ENCODE data around the gene KDELR1.

Gene KDELR1

DNA sequence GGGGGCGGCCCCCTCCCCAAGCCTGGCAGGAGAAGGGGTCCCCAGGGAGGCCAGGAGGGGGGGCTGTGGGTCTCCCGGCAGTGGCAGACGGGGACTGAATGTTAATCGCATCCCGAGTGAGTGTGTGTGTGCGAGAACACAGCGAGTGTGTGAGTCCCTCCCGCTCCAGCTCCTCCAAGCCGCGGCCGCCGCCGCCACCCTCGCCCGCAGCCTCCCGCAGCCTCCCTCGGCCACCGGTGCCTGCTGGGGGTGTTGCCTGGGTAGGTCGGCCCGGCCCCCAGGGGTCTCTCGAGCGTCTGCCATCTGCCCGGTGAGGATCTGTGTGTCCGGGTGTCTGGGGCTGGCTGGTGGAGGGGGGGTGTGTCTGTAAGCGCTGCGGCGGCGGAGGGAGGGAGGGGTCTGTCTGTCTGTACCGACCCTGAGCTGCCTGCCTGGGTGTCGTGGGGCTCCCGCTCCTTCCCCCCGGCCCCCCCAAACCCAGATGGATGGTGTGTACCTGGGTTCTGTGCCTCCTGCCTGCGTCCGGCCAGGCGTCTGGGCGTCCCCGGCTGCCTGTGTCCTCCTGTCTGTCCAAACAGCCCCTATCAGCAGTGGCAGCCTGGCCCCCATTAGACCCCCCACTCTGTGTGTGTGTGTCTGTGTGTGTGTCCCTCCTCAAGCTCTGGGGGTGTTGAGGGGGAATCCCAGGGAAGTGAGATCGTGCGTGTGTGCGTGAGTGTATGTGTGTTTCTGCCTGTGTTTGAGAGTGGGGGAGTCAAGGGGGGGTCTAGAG lies 2.4 kb upstream of the KDELR1 start, which contains the start of gene GRIN2D:
Gene GRIN2D, plus strand, starts transcription at position 110 of the 772 bp plus-strand sequence. CDS start 4,725 bp downstream, outside the sequence.
- TF ChIP-seq POLR2AphosphoS5 (IDR thresholded peaks at IDR 0.05; ENCODE audit: low read depth, low read length) (no peak), TAF1 (IDR thresholded peaks at IDR 0.05; ENCODE audit: borderline replicate concordance, insufficient read depth, low read length) (no peak), SIN3A (IDR thresholded peaks at IDR 0.05; ENCODE audit: borderline replicate concordance, insufficient read depth, low read length) (no peak)

DNA sequence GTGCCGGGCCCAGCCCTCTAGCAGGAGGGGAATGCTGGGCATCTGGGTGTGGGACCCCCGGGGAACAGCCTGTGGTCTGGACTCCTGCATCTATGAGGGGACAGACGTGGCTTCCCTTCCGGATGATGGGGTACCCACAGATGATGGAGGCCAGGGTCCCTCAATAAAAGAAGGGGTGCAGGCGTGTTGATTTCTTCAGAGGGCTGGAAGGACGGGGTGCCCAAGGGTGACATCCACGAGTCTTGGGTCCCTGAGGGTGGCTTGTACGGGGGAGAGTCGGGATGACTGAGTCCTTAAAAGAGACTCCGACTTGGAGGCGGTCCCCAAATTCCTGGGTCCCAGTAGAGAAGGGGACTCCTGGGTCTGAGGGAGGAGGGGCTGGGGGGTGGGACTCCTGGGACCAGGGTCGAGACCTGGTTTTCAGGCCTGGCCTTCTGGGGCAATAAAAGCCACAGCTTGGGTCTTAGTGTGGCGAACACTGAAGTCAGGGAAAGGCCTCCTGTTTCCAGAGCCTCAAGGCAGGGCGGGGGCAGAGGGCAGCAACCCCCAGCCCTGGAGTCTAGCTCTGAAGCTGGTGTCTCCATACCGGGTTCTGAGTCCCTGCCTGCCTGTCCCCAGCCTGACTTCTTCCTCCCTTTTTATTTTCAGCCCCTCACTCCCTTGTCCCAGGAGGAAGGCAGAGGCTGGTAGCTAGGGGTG lies 1.7 kb upstream of the KDELR1 start:
- TF ChIP-seq FOXP2 (optimal IDR thresholded peaks at IDR 0.05; ENCODE audit: borderline replicate concordance, extremely low read depth, extremely low read length, insufficient read depth) (no peak), REST (IDR thresholded peaks at IDR 0.05; ENCODE audit: insufficient read depth in 1 of 2, low read depth in 2 of 2, low read length in 2 of 2) (no peak), SIN3A (IDR thresholded peaks at IDR 0.05; ENCODE audit: borderline replicate concordance, insufficient read depth, low read length) (no peak), POLR2AphosphoS5 (IDR thresholded peaks at IDR 0.05; ENCODE audit: low read depth, low read length) (no peak), TAF1 (IDR thresholded peaks at IDR 0.05; ENCODE audit: borderline replicate concordance, insufficient read depth, low read length) (no peak)

DNA sequence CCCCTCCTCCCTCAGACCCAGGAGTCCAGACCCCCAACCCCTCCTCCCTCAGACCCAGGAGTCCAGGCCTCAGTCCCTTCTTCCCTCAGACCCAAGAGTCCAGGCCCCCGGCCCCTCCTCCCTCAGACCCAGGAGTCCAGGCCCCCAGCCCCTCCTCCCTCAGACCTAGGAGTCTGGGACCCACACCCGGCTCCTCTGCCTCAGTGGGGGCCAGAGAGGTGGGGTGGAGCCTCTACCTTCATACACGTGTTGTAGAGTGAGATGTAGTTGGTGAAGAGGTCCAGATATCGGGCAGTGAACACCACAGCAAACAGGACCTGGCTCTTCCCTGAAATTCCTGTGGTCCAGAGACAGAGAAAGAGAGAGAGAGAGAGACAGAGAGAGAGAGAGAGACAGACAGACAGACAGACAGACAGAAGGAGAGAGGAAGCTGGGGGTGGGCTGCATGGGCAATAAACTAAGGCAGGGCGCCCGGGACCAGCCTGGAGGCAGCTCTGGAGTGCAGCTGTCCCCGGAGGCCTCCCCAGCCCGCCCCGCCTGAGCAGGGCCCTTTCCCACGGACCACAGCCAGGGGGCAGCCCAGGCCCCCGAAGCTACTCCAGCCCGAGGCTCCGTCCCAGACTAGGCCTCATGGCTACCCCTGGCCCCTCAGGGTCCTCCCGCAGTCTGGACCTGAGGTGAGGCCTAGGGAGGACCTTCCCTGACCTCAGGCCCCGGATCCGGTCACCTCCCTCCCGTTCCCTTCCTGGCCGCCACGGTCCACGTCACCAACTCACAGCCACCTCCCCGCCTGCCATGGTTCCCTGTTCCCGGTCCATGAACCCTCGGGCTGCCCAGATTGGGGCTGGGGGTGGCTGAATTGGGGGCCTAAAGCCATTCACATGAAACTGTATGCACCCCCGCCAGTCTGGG lies 907 bp downstream of the KDELR1 start:
- TF ChIP-seq REST (IDR thresholded peaks at IDR 0.05; ENCODE audit: insufficient read depth in 1 of 2, low read depth in 2 of 2, low read length in 2 of 2) (0 out of 4 replicates have a peak, but pooled peaks of 1 of the 2 experiments have one; percentile 8), FOXP2 (optimal IDR thresholded peaks at IDR 0.05; ENCODE audit: borderline replicate concordance, extremely low read depth, extremely low read length, insufficient read depth) (peak; percentile 1), SIN3A (IDR thresholded peaks at IDR 0.05; ENCODE audit: borderline replicate concordance, insufficient read depth, low read length) (no peak), TAF1 (IDR thresholded peaks at IDR 0.05; ENCODE audit: borderline replicate concordance, insufficient read depth, low read length) (peak; percentile 45; the same call in 1 of the 2 replicates)

DNA sequence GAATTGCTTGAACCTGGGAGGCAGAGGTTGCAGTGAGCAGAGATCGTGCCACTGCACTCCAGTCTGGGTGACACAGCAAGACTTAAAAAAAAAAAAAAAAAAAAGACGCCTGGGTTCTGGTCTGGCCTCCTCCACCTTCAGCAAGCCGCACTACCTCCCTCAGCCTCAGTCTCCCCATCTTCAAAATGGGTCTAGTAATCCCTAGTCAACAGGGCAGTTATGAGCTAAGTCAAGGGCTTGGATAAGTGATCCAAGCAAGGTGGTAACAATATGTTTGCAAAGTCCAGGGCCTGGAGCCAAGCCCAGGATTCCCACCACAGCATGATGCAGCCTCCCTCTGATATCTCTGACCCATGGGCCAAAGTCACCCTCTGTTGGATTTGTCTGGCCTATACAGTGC lies 4.4 kb downstream of the KDELR1 start:
- TF ChIP-seq TAF1 (IDR thresholded peaks at IDR 0.05; ENCODE audit: borderline replicate concordance, insufficient read depth, low read length) (no peak), POLR2AphosphoS5 (IDR thresholded peaks at IDR 0.05; ENCODE audit: low read depth, low read length) (no peak), FOXP2 (optimal IDR thresholded peaks at IDR 0.05; ENCODE audit: borderline replicate concordance, extremely low read depth, extremely low read length, insufficient read depth) (no peak), REST (IDR thresholded peaks at IDR 0.05; ENCODE audit: insufficient read depth in 1 of 2, low read depth in 2 of 2, low read length in 2 of 2) (no peak), SIN3A (IDR thresholded peaks at IDR 0.05; ENCODE audit: borderline replicate concordance, insufficient read depth, low read length) (no peak)

All from PFSK-1 (cell line).